Psoas muscle (tissue), 8 donors: ENCODE results near the gene ETV5. TPM values are rescaled to one million over a fixed set of nuclear protein-coding genes. Genes with fewer than 3 reads are reported as not detected.

ENCODE experiments used
- ATAC-seq, 4 donors: fragments of 200-7000 bp; cut with Tn5 transposase; one replicate each; pipeline ENCODE4 v1.9.1; 2020; ENCODE audit warnings: moderate library complexity in 3 of 4, mild to moderate bottlenecking in 2 of 4
- DNase-seq, 2 donors: peaks; one replicate each; pipeline ENCODE4 v3.0.0-alpha.2; 2020
- H3K27ac ChIP-seq: fragments of 200-600 bp; one replicate; pipeline ENCODE4 v1.8.0; 2022
- H3K27me3 ChIP-seq, 3 donors: fragments of 200-600 bp in 1 of 3; one replicate each; pipeline versions ENCODE4 v1.6.1 to v1.8.0; 2013 to 2022; ENCODE audit warnings: low read length in 2 of 3, mild to moderate bottlenecking in 2 of 3, moderate library complexity in 1 of 3; ENCODE audit not compliant: insufficient read depth in 3 of 3
- H3K36me3 ChIP-seq, 2 donors: fragments of 200-600 bp in 1 of 2; one replicate each; pipeline versions ENCODE4 v1.6.1 to v1.8.0; 2013 to 2022; ENCODE audit warnings: low read depth in 1 of 2, mild to moderate bottlenecking in 1 of 2, moderate library complexity in 1 of 2; ENCODE audit not compliant: insufficient read depth in 1 of 2
- H3K4me1 ChIP-seq: fragments of 200-600 bp; one replicate; pipeline ENCODE4 v1.8.0; 2022
- H3K4me3 ChIP-seq: fragments of 200-600 bp; one replicate; pipeline ENCODE4 v1.8.0; 2022; ENCODE audit warnings: mild to moderate bottlenecking
- H3K9me3 ChIP-seq: fragments of 200-600 bp; one replicate; pipeline ENCODE4 v1.8.0; 2022
- WGBS, 3 donors: extraction: QIAGEN DNeasy Blood & Tissue Kit; methylation state at CpG; one replicate each; pipeline versions ENCODE4 v1.1.6 to v1.1.7; 2013; 5-methylcytosine and 5-hydroxymethylcytosine counted together
- intact Hi-C, 2 donors: fragments of 100-400 bp; cut with DNase I; formaldehyde crosslinking; loops; one replicate each; pipeline versions ENCODE4 v1.11.0 to v1.14.2; 2022
- polyA plus RNA-seq, 3 donors: library from polyadenylated mRNA; stranded (reverse); fragments of 200-250 nt; gene quantifications; one replicate each; pipeline ENCODE4 v1.2.3, GENCODE V29; 2013
- total RNA-seq, 4 donors: library from RNA; stranded (reverse); fragmentation: NEBNext Ultra II Directional in 2 of 4; extraction: Animal tissue kit (Norgen Biotek cat#: 25700) in 2 of 4; gene quantifications; one replicate each; pipeline versions ENCODE4 v1.2.1 to v1.2.4, GENCODE V29; 2021 to 2023
- TF ChIP-seq, protein P1 (sequence below): fragments of 200-600 bp; IDR thresholded peaks from one replicate; pipeline ENCODE4 v1.8.0; 2022; ENCODE audit warnings: antibody characterized with exemption
- donor health status: healthy with polysubstance abuse.
- donor health status: DM: no; HTN: no; CAD: no; lungs with moderate emphysema.
- donor health status: Bipolar disorder and iron deficiency.
- donor health status: healthy.
- donor health status: DM: yes; HTN: yes; CAD: no.
- donor health status: DM: no; HTN: no; CAD: no.
- donor health status: DM: no; HTN: no; CAD: no.
- donor health status: DM: yes; HTN: yes; CAD: no.

ETV5 gene
- total and polyA plus RNA-seq, 7 donors, result 7.2 to 47.1 (median 8.0) TPM

DNA sequence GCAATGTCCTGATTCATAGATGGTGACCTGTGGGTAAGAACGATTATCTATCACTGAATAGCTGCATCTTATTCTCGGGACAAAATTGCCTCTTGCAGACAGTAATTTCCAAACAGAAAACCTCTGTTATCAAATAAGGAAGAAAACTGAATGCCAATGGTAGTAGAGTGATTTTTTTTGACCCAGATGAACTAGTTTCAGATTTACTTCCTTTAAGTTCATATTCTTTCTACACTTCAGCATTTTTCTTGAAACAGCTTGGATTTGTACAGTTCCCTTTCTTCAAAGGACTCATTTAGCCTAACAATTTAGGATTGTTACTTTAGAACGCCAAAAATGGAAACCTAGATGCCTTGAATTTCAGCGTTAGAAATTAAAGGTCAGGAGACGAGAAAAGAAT is 14.6 kb downstream of the ETV5 start:
- intact Hi-C loops, result no loop called here
- Histone ChIP-seq H3K27ac (no peak overlapping the region), H3K9me3 (no peaks in the 10 kb centered on the region), H3K4me1 (peaks cover 35% of the 10 kb centered on the region), H3K36me3 (no peaks in the 10 kb centered on the region), H3K4me3 (no peak overlapping the region), H3K27me3 (no peaks in the 10 kb centered on the region)
- ATAC-seq (no peak), DNase-seq (no peak)
- TF ChIP-seq, protein P1, sequence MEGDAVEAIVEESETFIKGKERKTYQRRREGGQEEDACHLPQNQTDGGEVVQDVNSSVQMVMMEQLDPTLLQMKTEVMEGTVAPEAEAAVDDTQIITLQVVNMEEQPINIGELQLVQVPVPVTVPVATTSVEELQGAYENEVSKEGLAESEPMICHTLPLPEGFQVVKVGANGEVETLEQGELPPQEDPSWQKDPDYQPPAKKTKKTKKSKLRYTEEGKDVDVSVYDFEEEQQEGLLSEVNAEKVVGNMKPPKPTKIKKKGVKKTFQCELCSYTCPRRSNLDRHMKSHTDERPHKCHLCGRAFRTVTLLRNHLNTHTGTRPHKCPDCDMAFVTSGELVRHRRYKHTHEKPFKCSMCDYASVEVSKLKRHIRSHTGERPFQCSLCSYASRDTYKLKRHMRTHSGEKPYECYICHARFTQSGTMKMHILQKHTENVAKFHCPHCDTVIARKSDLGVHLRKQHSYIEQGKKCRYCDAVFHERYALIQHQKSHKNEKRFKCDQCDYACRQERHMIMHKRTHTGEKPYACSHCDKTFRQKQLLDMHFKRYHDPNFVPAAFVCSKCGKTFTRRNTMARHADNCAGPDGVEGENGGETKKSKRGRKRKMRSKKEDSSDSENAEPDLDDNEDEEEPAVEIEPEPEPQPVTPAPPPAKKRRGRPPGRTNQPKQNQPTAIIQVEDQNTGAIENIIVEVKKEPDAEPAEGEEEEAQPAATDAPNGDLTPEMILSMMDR, result no peak
- 89 to 93% (median 89%) methylated on average over 5 of the region's 5 CpGs for WGBS, 3 donors

DNA sequence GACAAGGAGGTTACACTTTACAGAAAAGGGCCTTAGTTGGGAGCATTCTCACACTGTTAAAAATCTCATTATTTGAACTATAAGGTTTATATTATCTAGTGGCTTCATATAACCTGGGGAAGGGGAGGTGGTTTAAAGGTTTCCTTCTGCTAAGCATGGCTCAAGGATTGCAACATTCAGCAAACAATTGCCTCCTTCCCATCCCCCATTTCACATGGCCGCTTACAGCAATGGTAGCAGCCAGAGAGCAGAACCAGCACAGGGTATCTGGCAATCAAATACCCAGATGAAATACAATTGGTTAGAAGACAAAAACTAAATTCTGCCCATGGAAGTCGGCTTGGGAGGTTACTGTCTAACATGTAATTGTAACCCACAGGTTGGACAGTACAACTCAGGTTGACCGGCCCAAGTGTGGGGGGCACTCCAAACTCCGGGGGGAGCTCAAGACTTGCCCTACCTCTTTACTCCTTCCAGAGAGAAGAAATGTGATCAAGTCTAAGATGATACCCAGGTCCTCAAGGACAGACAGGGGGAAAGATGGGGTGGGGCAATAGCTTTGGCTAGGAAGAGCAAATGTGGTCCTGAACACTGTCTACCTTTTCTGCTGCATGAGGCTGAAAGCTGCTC is 15.5 kb downstream of the ETV5 start:
- Histone ChIP-seq H3K27ac (no peak overlapping the region), H3K27me3 (no peaks in the 10 kb centered on the region), H3K4me3 (no peak overlapping the region), H3K36me3 (no peaks in the 10 kb centered on the region), H3K4me1 (peaks cover 26% of the 10 kb centered on the region), H3K9me3 (no peaks in the 10 kb centered on the region)
- TF ChIP-seq, protein P1, result no peak
- ATAC-seq (no peak), DNase-seq (no peak)
- intact Hi-C loops, result no loop called here
- WGBS, 3 donors, result 85 to 99% (median 93%) methylated on average over 4 of the region's 4 CpGs

DNA sequence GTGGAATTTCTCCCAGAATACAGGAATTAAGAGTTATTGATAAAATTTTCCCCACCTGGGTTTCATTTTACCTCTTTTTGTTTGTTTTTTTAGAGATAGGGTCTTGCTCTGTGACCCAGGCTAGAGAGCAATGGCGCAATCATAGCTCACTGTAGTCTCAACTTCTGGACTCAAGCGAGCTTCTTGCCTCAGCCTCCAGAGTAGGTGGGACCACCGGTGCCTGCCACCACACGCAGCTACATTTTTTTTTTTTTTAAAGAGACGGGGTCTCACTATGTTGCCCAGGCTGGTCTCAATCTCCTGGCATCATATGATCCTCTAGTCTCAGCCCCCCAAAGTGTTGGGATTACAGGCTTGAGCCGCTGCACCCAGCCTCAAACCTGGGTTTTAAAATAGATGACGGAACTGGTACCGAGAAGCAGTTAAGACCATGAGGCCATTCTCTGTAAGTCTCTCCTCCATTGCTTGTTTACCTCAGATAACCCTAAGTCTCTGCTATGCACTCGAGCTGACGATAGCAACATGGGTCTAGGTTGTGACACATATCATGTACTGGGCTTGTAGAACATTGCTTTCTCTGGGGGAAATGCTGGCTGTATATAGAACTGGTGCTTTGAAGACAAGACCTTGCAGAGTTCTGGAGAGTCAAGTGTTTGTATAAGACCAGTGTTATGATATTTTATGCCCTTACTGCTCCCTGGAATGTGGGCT is 16.4 kb downstream of the ETV5 start:
- peak in 2 of 4 donors; percentile 60 to 67 for ATAC-seq
- peaks cover 19% of the 10 kb centered on the region for H3K4me1 ChIP-seq
- H3K4me3 ChIP-seq, result no peak overlapping the region
- H3K27me3 ChIP-seq, result no peaks in the 10 kb centered on the region
- no peak overlapping the region for H3K27ac ChIP-seq
- no peak for DNase-seq
- intact Hi-C loops, result no loop called here
- H3K36me3 ChIP-seq, result peaks cover 0 to 4% of the 10 kb centered on the region in 2 donors
- TF ChIP-seq, protein P1, result no peak
- WGBS, 3 donors, result 75 to 83% (median 79%) methylated on average over 10 of the region's 10 CpGs
- no peaks in the 10 kb centered on the region for H3K9me3 ChIP-seq

DNA sequence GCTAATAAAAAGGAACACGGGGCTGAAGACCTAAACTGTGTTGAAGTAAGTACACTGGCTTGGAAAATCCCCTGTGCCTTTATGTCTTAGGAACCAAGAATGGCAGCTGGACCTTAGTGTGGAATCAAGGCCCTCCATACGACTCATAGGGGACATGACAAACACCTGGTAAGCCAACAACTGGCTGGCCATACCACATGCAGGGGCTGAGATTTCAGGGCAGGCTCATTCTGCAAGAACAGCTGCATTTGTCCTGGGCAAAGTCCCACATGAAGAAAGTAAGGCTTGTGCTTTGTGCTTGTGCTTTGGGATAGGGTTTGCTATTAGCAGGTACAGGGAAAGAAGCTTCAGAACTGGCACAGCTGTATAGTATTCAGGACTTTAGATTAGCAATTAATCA is 18.0 kb downstream of the ETV5 start:
- no peak for DNase-seq
- TF ChIP-seq, protein P1, result no peak
- Histone ChIP-seq H3K4me3 (no peak overlapping the region), H3K27ac (no peak overlapping the region), H3K36me3 (peaks cover 0 to 4% of the 10 kb centered on the region in 2 donors), H3K4me1 (peaks cover 12% of the 10 kb centered on the region), H3K27me3 (no peaks in the 10 kb centered on the region), H3K9me3 (no peaks in the 10 kb centered on the region)
- 54 to 66% (median 62%) methylated on average over 2 of the region's 2 CpGs for WGBS, 3 donors
- intact Hi-C loops, result no loop called here
- peak; percentile 44 to 57 (median 53) for ATAC-seq
